VCaP (cell line): Measurements from ENCODE around the gene GALK1.

Experiments
- H3K27ac ChIP-seq: fragments of 450-650 bp; 2 replicates; pipeline ENCODE4 v1.5.1; 2017
- CTCF ChIP-seq: fragments of 450-650 bp; conservative IDR thresholded peaks from 2 replicates; pipeline ENCODE4 v1.5.1; 2017; ENCODE audit warnings: mild to moderate bottlenecking, moderate library complexity

Gene GALK1

GRCh38 chr17:75749545-75750389 is 15.2 kb downstream of the GALK1 start:
- TF ChIP-seq CTCF, result peak; percentile 93
- no peak overlapping the region for H3K27ac ChIP-seq

- H3K27ac ChIP-seq, result no peak overlapping the region
- no peak for TF ChIP-seq CTCF
Observed at GRCh38 chr17:75748706-75749105, 16.3 kb downstream of the GALK1 start.

- no peak for TF ChIP-seq CTCF
- no peak overlapping the region for H3K27ac ChIP-seq
Observed at GRCh38 chr17:75743625-75744206, 21.3 kb downstream of the GALK1 start.

- H3K27ac ChIP-seq, result no peak overlapping the region
- no peak for TF ChIP-seq CTCF
Observed at GRCh38 chr17:75742337-75742736, 22.7 kb downstream of the GALK1 start.

GRCh38 chr17:75740631-75741077 is 24.3 kb downstream of the GALK1 start:
- no peak overlapping the region for H3K27ac ChIP-seq
- TF ChIP-seq CTCF, result no peak

- H3K27ac ChIP-seq, result no peak overlapping the region
- TF ChIP-seq CTCF, result no peak
Observed at GRCh38 chr17:75740215-75740614, 24.8 kb downstream of the GALK1 start.

- no peak for TF ChIP-seq CTCF
- H3K27ac ChIP-seq, result no peak overlapping the region
Observed at GRCh38 chr17:75739801-75740200, 25.2 kb downstream of the GALK1 start.
